WTC11 (cell line): ENCODE data around the gene ELMOD1. TPM values are rescaled to one million over a fixed set of nuclear protein-coding genes. Genes with fewer than 3 reads are reported as not detected.

Experiments
- ATAC-seq: fragments of 200-7000 bp; cut with Tn5 transposase; 2 replicates; pipeline ENCODE4 v1.10.0; 2021; ENCODE audit warnings: mild to moderate bottlenecking, moderate library complexity
- CTCF ChIA-PET: fragments of 300-600 bp; sonication (Branson Sonifier 250); formaldehyde crosslinking; loops from one replicate; lab custom pipeline; 2021; ENCODE audit warnings: antibody characterized with exemption; lab: Charles Lee
- POLR2A ChIA-PET: fragments of 350-600 bp; sonication (Branson Sonifier 250); formaldehyde crosslinking; loops from one replicate; lab custom pipeline; 2021; ENCODE audit warnings: antibody characterized with exemption; lab: Charles Lee
- DNase-seq: peaks from one replicate; pipeline ENCODE4 v3.0.0; 2021; ENCODE audit warnings: low spot score
- H3K27ac Mint-ChIP-seq: 2 replicates; pipeline ENCODE4 v1.8.0; 2021; ENCODE audit warnings: mixed read lengths
- H3K27me3 Mint-ChIP-seq: 2 replicates; pipeline ENCODE4 v1.8.0; 2021; ENCODE audit warnings: low read depth, mild to moderate bottlenecking, moderate library complexity, mixed read lengths
- H3K36me3 Mint-ChIP-seq: 2 replicates; pipeline ENCODE4 v1.8.0; 2021; ENCODE audit warnings: mixed read lengths
- H3K4me1 Mint-ChIP-seq: 2 replicates; pipeline ENCODE4 v1.8.0; 2022; ENCODE audit warnings: mixed read lengths
- H3K4me3 Mint-ChIP-seq: 2 replicates; pipeline ENCODE4 v1.8.0; 2021; ENCODE audit warnings: mild to moderate bottlenecking, moderate library complexity, mixed read lengths
- H3K9me3 Mint-ChIP-seq: 2 replicates; pipeline ENCODE4 v1.8.0; 2021; ENCODE audit warnings: mixed read lengths
- ATF6 ChIP-seq: sonication (generic); formaldehyde crosslinking; IDR thresholded peaks from 2 replicates; pipeline ENCODE4 v1.8.1; 2023; ENCODE audit warnings: mild to moderate bottlenecking, missing genetic modification reagents
- ERG ChIP-seq: fragments of 250-450 bp; sonication (Bioruptor Pico); IDR thresholded peaks from 2 replicates; pipeline ENCODE4 v1.8.0; 2021; ENCODE audit warnings: mild to moderate bottlenecking
- JAZF1 ChIP-seq: fragments of 250-450 bp; sonication (Bioruptor Pico); IDR thresholded peaks from 2 replicates; pipeline ENCODE4 v1.9.0; 2021; ENCODE audit warnings: moderate library complexity, mild to moderate bottlenecking, inconsistent platforms
- NR3C1 ChIP-seq: sonication (generic); formaldehyde crosslinking; conservative IDR thresholded peaks from 2 replicates; pipeline ENCODE4 v1.8.1; 2023; ENCODE audit warnings: low read depth, mild to moderate bottlenecking, missing genetic modification reagents
- OVOL2 ChIP-seq: fragments of 250-450 bp; sonication (Bioruptor Pico); IDR thresholded peaks from 2 replicates; pipeline ENCODE4 v1.9.0; 2021; ENCODE audit warnings: mild to moderate bottlenecking, borderline replicate concordance
- PRDM15 ChIP-seq: sonication (generic); formaldehyde crosslinking; IDR thresholded peaks from 2 replicates; pipeline ENCODE4 v1.8.0; 2022; ENCODE audit warnings: missing genetic modification reagents
- STAT6 ChIP-seq: sonication (generic); formaldehyde crosslinking; conservative IDR thresholded peaks from 2 replicates; pipeline ENCODE4 v1.8.1; 2023; ENCODE audit warnings: mild to moderate bottlenecking, low read depth, missing genetic modification reagents, moderate library complexity
- ZNF219 ChIP-seq: sonication (generic); formaldehyde crosslinking; IDR thresholded peaks from 2 replicates; pipeline ENCODE4 v1.8.0; 2023; ENCODE audit warnings: missing genetic modification reagents, mild to moderate bottlenecking, borderline replicate concordance
- ZNF317 ChIP-seq: sonication (generic); formaldehyde crosslinking; IDR thresholded peaks from 2 replicates; pipeline ENCODE4 v1.8.1; 2023; ENCODE audit warnings: low read depth, mild to moderate bottlenecking, moderate library complexity, missing genetic modification reagents, borderline replicate concordance
- total RNA-seq: library from RNA; stranded (reverse); gene quantifications from 3 replicates; pipeline ENCODE4 v1.2.3, GENCODE V29; 2021
- TF ChIP-seq, protein P1 (sequence below): sonication (generic); formaldehyde crosslinking; IDR thresholded peaks from 2 replicates; pipeline ENCODE4 v1.8.1; 2023; ENCODE audit warnings: mild to moderate bottlenecking, missing genetic modification reagents, borderline replicate concordance
- TF ChIP-seq, protein P2 (sequence below): fragments of 250-450 bp; sonication (Bioruptor Pico); conservative IDR thresholded peaks from 2 replicates; pipeline ENCODE4 v1.9.0; 2021; ENCODE audit warnings: mild to moderate bottlenecking
- TF ChIP-seq, protein P3 (sequence below): sonication (generic); formaldehyde crosslinking; IDR thresholded peaks from 2 replicates; pipeline ENCODE4 v1.8.0; 2023; ENCODE audit warnings: missing genetic modification reagents, mild to moderate bottlenecking, borderline replicate concordance

ELMOD1 gene
- total RNA-seq, 1 experiment from 2014 or later: 2.3 TPM

GRCh38 chr11:107666911-107667613, 76.1 kb downstream of the ELMOD1 start (continued):
- TF ChIP-seq, protein P1, sequence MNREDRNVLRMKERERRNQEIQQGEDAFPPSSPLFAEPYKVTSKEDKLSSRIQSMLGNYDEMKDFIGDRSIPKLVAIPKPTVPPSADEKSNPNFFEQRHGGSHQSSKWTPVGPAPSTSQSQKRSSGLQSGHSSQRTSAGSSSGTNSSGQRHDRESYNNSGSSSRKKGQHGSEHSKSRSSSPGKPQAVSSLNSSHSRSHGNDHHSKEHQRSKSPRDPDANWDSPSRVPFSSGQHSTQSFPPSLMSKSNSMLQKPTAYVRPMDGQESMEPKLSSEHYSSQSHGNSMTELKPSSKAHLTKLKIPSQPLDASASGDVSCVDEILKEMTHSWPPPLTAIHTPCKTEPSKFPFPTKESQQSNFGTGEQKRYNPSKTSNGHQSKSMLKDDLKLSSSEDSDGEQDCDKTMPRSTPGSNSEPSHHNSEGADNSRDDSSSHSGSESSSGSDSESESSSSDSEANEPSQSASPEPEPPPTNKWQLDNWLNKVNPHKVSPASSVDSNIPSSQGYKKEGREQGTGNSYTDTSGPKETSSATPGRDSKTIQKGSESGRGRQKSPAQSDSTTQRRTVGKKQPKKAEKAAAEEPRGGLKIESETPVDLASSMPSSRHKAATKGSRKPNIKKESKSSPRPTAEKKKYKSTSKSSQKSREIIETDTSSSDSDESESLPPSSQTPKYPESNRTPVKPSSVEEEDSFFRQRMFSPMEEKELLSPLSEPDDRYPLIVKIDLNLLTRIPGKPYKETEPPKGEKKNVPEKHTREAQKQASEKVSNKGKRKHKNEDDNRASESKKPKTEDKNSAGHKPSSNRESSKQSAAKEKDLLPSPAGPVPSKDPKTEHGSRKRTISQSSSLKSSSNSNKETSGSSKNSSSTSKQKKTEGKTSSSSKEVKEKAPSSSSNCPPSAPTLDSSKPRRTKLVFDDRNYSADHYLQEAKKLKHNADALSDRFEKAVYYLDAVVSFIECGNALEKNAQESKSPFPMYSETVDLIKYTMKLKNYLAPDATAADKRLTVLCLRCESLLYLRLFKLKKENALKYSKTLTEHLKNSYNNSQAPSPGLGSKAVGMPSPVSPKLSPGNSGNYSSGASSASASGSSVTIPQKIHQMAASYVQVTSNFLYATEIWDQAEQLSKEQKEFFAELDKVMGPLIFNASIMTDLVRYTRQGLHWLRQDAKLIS (CRISPR knock-in tag): no peak
- TF ChIP-seq JAZF1 (CRISPR knock-in tag): no peak
- no peak for TF ChIP-seq STAT6 (CRISPR knock-in tag)
- no peak for TF ChIP-seq ATF6
- TF ChIP-seq OVOL2 (CRISPR knock-in tag): no peak
- TF ChIP-seq, protein P2, sequence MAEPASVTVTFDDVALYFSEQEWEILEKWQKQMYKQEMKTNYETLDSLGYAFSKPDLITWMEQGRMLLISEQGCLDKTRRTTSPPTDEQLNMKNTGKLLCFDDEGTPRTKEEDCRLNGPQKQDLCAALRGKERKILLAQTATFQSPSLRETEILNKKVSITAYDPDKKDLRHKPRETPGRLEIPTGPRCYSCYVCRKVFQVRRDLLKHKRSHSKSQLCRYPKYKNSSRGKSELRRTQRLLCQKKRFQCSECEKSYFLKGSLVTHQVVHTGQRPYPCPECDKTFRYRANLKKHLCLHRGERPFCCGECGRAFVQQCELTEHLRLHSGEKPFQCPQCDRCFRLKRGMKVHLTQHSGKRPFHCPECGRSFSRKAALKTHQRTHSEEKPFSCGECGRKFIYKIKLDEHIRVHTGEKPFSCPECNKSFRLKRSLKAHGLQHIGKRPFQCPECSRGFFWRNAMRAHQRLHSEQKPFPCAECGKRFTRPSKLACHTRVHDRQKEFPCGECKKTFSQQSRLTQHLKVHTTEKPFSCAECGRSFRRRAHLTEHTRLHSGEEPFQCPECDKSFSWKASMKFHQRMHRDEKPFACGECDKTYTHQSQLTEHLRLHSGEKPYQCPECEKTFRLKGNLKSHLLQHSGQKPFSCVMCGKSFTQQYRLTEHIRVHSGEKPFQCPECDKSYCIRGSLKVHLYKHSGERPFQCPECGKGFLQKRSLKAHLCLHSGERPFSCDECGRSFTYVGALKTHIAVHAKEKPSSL: no peak
- TF ChIP-seq PRDM15 (CRISPR knock-in tag): no peak

DNA sequence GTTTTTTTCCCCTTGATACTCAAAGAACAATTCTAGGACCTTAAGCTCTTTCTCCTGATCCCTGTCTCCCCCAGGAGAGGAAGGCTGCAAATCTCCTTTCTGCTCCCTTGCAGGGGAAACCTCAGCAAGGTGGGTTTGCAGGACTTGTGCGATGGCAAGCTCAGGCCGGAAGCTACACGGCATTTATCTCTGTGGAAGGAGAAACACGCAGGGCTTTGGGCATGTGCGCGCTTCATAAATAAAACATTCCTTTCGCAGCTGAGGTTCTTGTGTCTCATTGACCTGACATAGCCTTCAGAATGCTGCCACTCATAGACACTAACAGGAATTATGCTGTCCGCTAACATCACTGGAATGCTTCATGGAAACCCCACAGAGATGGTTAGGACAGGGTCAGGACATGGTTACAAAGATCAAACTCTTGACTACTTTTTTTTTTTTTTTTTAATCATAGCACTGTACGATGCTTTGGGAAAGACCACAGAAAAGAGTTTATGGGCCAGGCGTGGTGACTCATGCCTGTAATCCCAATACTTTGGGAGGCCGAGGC, 78.3 kb downstream of the ELMOD1 start:
- POLR2A ChIA-PET: no interaction called here
- DNase-seq (no peak), ATAC-seq (no peak)
- CTCF ChIA-PET: interaction anchor here (0.6 to 2.0 kb wide), 6 partner anchors 10 to 471 kb away, joined by 3 to 12 read pairs (median 5); no protein-coding TSS in a partner anchor
- Mint-ChIP-seq H3K36me3 (no peaks in the 10 kb centered on the region), H3K4me1 (peaks cover 26% of the 10 kb centered on the region), H3K4me3 (no peak overlapping the region), H3K27me3 (no peaks in the 10 kb centered on the region; the same call in 1 of the 2 replicates), H3K9me3 (no peaks in the 10 kb centered on the region), H3K27ac (no peak overlapping the region)
- TF ChIP-seq ZNF317 (CRISPR knock-in tag): no peak
- no peak for TF ChIP-seq NR3C1 (CRISPR knock-in tag)
- TF ChIP-seq, protein P3, sequence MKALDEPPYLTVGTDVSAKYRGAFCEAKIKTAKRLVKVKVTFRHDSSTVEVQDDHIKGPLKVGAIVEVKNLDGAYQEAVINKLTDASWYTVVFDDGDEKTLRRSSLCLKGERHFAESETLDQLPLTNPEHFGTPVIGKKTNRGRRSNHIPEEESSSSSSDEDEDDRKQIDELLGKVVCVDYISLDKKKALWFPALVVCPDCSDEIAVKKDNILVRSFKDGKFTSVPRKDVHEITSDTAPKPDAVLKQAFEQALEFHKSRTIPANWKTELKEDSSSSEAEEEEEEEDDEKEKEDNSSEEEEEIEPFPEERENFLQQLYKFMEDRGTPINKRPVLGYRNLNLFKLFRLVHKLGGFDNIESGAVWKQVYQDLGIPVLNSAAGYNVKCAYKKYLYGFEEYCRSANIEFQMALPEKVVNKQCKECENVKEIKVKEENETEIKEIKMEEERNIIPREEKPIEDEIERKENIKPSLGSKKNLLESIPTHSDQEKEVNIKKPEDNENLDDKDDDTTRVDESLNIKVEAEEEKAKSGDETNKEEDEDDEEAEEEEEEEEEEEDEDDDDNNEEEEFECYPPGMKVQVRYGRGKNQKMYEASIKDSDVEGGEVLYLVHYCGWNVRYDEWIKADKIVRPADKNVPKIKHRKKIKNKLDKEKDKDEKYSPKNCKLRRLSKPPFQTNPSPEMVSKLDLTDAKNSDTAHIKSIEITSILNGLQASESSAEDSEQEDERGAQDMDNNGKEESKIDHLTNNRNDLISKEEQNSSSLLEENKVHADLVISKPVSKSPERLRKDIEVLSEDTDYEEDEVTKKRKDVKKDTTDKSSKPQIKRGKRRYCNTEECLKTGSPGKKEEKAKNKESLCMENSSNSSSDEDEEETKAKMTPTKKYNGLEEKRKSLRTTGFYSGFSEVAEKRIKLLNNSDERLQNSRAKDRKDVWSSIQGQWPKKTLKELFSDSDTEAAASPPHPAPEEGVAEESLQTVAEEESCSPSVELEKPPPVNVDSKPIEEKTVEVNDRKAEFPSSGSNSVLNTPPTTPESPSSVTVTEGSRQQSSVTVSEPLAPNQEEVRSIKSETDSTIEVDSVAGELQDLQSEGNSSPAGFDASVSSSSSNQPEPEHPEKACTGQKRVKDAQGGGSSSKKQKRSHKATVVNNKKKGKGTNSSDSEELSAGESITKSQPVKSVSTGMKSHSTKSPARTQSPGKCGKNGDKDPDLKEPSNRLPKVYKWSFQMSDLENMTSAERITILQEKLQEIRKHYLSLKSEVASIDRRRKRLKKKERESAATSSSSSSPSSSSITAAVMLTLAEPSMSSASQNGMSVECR (CRISPR knock-in tag): no peak
- TF ChIP-seq ERG: no peak
- TF ChIP-seq ZNF219 (CRISPR knock-in tag): no peak
